Inflammatory macrophage treated with lipopolysaccharide for 4 hours (primary cell): ENCODE results near the gene METTL15.
"Not testable (repeated sequence)": the region's sequence is repeated elsewhere in the genome, so short reads cannot be mapped to it uniquely, and the experiment has no call there.

ENCODE experiments used
- DNase-seq: peaks from one replicate; pipeline ENCODE4 v3.0.0-alpha.2; 2020

METTL15 gene

DNA sequence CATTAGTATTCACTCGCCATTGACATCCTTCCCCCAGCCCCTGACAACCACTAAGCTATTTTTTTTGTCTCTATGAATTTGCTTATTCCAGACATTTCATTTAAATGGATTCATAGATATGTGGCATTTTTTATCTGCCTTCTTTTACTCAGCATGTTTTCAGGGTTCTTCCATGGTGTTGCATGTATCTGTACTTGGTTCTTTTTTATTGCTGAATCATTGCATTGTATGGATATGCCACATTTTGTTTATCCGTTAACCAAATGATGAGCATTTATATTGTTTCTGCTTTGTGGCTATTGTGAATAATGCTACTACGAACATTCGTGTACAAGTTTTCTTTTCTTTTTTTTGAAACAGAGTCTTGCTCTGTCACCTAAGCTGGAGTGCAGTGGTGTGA, 5.9 kb downstream of the METTL15 start:
- no peak for DNase-seq

DNA sequence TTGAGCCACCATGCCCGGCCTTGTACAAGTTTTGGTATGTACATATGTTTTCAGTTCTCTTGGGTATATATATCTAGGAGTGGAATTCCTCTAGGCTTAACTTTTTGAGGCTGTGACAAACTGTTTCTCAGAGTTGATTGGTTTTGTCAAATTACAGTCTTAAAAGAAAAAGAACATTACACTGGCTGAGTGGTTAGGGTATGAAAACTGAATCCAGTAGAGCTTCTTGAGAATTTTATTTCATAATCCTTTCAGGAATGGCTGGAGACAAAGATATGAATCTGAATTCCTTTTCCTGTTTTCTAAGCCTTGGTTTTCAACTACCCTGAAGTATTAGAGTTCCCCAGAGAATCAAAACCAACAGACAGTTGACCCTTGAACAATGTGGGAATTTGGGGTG, 6.5 kb downstream of the METTL15 start:
- DNase-seq, result no peak

DNA sequence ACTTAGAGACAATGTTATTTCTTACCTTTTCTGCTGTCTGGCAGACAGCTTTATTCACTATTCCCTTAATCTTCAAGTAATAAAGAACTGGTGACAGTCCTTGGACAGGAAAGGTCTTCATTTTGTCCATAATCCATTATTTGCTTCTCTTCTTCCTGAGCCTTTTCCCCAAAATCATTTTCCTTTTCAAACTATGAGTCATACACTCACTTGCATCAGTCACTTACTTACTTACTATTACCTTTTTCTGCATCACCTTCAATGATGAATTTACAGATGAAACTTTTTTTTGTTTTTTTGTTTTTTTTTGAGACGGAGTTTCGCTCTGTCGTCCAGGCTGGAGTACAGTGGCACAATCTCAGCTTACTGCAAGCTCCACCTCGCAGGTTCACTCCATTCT, 9.5 kb downstream of the METTL15 start:
- no peak for DNase-seq

DNA sequence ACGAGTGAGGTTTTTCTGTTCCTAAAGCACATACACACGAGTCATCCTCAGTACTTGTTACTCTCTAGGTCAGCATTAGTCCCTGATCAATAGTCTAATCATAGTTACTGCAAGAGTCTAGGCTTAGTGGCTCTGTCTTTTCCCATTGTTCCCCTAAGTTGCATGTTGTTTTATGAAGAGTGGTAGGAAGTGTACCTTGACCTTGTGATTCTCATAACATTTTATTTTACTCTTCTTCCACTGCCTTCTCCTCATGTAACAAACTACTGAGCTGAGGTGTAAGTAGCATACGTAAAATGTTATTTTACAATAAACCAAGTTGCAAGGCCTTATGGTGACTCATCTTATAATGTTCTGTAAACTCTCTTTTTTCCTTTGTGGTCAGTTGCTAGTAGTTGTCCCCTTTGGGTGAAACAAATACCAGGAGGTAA, 15.0 kb downstream of the METTL15 start:
- DNase-seq, result no peak

DNA sequence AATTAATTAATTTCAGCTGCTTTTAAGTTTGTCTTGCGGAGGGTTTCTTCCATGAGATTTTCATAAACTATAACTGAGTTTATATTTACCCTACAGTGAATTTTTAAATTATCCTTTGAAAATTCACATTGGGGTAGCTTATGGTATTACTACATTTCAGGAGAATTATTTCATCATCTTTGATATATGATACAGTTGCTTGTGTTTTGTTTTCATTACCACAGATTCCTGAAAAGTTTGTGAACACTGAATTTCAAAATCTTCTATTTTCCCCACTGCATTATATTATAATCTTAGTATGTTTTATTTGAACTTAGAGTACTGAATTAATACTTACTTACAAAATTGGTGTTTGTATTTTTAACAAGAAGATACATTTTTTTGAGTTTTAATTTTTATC, 24.4 kb downstream of the METTL15 start:
- DNase-seq, result no peak

DNA sequence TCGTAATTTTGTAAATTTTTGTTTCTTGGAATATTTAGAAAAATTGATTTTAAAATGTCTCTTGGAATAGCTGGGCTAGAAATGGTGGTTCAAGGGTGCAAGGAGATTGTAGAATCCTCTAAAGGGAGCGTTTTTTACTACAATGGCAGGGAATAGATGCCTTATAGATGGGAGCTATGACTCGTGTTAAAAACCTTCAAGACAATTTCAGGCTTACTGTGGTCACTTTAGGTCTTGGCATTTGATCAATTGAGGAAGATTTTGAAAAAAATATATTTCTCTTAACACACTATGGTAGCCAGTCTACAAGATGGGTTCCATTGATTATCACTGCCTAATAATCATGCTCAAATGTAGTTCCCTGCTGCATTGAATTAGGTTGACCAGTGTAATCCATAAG, 25.0 kb downstream of the METTL15 start:
- DNase-seq, result no peak

DNA sequence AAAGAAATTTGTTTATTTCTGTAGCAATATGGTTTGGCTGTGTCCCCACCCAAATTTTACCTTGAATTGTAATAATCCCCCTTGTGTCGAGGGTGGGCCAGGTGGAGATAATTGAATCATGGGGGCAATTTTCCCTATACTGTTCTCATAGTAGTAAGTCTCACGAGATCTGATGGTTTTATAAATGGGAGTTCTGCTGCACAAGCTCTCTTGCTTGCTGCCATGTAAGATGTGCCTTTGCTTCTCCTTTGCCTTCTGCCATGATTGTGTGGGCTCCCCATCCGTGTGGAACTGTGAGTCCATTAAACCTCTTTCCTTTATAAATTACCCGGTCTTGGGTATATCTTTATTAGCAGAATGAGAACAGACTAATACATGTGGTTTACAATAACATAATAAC, 28.0 kb downstream of the METTL15 start:
- DNase-seq, result not testable (repeated sequence)

DNA sequence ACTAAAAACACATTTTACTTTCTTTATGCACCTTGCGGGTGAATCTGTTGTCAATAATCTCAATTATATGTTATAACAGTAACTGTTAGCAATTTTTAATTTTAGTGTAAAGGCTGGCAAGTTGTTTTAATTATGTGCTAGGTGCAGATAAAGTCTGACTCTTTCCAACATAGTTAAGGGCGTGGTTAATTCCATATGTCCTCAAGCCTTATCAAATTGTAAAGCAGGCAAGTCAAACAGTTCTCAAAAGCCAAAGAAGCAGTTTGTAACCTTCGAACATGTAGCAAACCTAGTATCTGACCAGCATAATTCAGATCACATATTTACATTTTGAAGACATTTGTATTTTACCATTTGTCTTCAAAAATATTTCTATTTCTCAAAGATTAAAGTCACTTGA, 29.2 kb downstream of the METTL15 start:
- DNase-seq, result no peak

DNA sequence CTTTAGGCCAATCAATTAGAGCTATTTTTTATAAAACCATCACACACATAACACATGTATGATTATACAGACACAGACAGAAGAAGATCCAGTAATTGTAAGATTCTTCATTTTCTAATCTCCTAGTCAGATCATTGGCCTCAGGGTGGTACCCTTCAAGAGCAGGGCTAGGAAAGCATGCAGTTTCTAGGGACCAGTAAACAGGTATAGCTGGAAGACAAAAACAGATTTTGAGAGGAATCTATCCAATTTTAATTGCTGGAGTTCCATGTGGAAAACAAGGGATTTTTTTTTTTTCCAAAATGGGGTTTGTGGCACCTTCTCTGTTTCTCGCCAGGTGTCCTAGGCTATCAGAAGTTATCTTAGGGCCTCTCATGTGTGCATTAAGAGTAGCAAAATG, 29.6 kb downstream of the METTL15 start:
- DNase-seq, result no peak

DNA sequence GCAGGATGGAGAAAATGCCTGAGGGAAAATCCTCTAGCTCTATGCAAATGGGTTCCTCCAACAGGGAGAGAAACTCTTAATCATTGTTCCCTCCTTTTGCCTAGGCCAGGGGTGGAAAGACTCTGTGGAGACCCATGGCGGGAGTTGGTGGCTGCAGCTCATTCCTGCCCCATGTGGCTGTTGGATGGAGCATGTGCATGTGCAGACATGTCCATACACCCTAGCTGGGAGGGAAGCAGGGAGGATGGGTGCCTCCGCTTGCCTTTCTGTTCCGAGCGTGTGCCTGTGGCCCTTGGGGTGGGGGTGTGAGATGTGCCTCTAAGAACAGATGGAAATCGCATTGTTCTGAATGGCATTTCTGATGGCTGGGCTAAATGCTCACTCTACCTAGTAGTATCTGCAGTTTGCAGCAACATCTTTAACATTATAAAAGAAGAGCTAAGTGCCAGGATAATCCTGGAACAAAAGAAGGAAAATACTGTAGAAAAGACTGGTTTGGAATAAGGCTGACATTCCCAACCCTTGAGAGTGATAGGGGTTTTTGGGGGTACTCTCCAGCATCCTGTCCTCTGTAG, 31.7 kb downstream of the METTL15 start:
- no peak for DNase-seq

DNA sequence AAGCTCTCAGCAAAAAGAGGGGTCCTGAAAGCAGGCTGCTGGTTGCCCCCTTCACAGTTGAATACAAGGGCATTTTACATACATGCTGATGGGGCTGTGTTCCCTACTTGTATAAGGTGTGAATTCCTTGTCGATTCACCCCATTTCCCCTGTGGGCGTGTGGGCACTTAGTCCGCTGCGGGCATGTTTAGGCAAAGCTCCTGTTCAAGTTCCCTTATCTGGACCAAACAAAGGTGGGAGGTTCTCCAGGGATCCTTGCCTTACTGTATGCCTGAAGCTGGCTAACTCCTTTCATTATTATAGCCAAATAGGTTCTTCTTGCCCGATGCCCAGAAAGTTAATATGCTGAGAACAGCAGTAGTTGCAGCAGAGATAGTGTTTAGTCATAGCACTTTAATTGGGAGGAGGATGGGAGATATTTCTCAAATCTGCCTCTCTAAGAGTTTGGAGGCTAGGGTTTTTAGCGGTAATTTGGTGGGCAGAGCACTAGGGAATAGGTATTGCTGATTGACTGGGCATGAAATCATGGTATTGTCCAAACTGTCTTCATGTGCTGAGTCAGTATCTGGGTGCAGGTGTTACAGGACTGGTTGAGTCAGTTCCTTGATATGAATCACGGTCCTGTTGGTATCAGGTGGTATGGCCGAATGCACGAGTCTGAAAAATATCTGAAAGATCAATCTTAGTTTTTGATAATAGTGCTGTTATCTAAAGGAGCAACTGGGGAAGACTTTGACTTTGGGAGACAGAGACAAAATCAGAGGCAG, 32.7 kb downstream of the METTL15 start:
- no peak for DNase-seq

DNA sequence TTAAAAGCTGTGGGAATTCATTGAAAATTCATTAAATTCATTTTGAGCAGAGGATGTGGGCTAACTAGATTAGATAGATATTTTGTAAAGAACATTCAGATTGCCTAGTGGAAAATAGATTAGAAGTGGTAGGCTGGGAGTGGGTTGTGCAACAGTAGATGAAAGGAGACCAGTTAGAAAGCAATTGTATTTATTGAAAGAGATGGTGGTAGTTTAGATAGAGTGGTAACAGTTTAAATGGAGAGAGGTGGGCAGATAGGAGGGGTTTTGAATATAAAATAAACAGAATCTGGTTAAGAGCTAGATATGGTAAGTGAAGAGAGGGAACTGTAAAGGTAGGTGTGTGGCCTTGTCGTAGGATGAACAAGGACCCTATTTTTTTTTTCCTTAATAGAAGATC, 34.5 kb downstream of the METTL15 start:
- no peak for DNase-seq

DNA sequence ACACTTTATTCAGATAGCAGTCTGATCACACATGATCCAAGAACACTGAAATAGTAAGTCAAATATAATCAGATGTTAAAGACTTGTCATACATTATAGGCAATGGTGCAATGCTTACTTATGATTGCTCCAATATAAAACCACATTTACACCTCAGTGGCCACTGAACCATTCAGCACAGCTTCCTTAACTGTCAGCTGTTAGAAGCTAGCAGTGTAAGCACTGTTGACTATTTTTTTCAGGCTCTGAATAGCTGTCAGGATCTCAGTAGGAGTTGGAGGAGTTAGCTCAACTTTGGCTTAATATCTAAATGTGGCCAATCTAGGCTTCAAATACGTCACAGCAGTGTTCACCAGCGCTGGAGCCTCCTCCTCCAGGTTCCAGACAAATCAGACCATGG, 36.6 kb downstream of the METTL15 start:
- DNase-seq, result no peak

DNA sequence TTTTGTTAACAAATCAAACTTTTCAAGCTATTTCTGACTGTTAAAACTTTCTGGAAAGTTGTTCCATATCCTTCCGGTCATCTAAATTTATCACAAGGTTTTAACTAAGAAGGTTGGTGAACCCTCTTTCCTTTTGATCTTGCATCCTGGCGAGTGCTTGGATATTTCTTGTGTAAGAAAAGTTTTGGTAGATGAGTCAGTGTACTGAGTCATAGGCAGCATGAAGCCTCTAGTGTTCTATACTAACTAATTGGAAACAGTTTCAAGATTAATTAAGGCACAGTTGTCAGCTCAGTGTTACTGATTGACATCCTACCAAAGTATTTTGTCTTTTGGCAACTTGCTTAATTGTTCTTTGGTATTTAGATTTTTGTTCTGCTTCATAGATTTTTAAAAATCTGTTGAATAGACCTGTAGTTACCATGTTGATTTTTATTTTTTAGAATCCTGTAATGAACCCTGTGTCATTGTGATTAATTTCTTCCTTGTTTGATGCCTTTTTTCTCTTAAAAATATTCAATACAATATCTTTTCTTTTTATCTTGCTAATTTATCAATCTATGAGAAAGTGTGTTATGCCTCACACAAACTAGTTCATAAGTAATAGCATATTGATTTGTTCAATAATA, 38.0 kb downstream of the METTL15 start:
- no peak for DNase-seq

DNA sequence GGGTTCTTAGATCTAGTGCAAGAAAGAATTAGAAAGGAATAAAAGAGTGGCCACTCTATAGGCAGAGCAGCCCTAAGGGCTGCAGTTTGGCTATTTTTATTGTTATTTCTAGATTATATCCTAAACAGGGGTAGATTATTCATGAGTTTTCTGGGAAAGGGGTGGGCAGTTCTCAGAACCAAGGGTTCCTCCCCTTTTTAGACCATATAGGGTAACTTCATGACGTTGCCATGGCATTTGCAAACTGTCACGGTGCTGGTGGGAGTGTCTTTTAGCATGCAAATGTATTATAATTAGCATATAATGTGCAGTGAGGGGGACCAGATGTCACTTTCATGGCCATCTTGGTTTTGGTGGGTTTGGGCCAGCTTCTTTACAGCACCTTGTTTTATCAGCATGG, 44.6 kb downstream of the METTL15 start:
- no peak for DNase-seq

DNA sequence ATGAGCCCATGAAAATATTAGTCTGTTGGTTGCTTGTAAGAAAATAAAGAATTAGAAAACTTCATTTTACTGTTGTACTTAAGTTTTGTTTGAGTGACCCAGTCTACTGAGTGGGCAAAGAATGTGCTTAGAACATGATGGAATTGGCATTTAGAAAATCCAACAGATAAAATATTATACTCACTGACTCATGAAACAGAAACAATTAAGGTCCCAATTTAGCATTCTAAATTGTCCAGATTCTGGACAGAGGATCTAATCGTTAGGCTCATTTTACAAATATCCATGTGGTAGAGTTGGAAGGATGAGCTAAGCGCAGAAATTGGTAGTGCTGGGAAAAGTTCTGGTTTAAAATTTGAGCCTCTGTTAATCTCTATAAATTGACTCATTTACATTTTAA, 45.4 kb downstream of the METTL15 start:
- no peak for DNase-seq

DNA sequence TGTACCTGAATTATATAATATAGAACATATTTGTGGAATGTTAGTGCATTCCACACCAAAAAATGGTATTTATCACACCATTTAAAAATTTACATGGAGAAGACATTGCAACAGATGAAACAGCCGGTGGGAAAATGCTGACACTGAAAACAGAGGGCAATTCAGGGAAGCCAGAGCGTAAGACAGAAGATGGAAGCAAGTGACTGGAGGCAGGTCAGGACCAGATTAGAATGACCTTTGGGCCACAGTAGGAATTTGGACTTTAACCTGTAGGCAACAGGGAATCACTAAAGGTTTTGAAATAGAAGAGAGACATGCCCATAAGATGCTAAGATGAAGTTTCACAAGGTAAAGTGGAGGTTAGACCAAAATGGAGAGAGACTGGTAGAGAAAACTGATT, 60.5 kb downstream of the METTL15 start:
- no peak for DNase-seq

DNA sequence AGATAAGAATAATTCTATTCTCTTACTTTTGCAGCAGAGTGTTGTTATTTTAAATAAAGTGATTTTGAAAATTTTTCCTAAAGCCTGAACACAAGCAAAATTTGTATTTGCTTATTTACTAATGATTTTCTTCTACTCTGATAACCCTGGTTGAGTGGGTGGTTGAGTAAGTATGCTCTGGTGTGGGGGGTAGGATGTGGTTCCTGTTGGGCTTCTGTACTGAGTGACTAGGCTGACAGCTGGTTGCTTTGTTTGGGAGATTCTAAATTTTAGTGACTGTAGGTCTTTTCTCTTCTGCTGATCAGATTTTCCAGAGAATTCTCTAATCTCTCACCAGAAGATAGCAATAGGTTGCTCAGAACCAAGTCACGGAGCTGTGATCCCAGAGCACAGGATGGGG, 61.6 kb downstream of the METTL15 start:
- DNase-seq, result peak; percentile 1

DNA sequence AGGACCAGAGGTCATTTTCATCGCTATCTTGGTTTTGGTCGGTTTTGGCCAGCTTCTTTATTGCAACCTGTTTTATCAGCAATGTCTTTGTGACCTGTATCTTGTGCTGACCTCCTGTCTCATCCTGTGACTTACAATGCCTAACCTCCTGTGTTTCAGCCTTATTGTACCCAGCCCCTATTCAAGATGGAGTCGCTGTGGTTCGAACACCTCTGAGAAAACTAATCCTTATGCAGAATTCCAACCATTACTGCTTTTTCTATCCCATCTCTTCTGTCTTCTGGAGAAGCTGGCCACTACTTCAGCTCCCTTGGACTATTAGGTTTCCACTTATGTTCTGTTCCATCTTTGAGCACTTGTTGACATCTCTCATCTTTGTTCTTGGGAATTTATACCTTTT, 62.6 kb downstream of the METTL15 start:
- DNase-seq, result no peak

DNA sequence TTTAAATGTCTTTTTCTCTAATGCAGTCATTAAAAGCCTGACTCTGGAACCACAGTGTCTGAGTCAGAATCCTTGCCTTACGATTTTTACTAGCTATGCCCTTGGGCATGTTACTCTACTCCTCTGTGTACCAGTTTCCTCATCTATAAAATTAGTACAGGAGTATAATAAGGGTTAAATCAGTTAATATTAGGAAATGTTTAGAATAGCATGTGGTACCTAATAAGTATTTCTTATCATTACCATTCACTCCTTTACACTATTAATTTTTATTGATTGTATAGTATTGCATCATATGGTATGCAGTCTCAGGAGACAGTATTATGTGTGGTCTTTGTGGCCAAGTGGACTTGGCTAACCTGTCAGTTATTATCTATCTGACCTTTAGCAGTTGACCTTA, 68.2 kb downstream of the METTL15 start:
- no peak for DNase-seq

DNA sequence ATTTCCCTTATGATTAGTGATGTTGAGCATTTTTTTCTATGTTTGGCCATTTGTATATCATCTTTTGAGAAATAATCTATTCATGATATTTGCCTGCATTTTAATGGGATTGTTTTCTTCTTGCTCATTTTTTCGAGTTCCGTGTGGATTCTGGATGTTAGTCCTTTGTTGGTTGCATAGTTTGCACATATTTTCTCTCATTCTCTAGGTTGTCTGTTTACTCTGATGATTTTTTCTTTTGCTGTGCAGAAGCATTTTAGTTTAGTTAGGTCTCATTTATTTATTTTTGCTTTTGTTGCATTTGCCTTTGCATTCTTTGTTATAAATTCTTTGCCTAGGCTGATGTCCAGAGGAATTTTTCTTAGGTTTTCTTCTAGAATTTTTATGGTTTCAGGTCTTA, 87.3 kb downstream of the METTL15 start:
- no peak for DNase-seq

DNA sequence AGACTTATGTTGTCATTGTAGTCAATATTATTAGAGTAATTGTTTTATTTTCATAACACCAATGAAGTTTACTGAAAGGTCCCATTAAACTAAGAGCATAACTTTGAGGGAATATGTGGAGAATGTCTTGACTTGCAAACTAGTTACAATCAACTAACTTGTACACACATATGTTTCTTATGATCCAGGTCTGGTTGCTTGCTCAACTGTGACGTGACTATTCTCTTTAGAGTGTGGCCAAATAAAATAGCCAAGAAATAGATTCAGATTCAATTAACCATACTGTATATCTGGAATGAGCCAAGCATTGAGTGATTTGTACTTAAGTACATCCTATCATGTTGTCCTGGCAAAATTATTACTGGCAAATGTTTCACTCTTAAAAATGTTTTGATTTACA, 101.7 kb downstream of the METTL15 start:
- DNase-seq, result no peak

DNA sequence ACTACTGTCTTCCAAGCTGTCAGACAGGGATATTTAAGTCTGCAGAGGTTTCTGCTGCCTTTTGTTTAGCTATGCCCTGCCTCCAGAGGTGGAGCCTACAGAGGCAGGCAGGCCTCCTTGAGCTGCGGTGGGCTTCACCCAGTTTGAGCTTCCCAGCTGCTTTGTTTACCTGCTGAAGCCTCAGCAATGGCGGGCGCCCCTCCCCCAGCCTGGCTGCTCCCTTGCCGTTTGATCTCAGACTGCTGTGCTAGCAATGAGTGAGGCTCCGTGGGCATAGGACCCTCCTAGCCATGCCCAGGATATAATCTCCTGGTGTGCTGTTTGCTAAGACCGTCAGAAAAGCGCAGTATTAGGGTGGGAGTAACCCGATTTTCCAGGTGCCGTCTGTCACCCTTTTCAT, 113.9 kb downstream of the METTL15 start:
- not testable (repeated sequence) for DNase-seq

DNA sequence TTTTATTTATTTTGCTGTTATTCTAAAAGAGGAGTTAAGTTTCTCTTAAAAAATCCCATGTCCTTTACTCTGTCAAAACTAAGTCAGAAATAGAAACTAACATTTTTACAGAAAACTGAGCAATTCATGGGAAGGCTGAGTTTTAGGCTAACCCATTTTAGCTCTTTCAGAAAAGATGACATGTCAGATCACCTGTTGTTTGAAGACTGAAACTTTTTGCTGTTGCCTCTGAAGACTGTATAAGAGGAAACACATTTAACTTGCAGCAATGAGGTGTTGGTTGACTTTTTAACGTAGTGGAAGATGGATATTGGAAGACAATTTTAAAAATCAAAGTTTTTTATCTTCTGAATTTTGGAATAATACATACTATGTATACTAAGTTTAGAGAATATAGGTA, 115.4 kb downstream of the METTL15 start:
- DNase-seq, result no peak

DNA sequence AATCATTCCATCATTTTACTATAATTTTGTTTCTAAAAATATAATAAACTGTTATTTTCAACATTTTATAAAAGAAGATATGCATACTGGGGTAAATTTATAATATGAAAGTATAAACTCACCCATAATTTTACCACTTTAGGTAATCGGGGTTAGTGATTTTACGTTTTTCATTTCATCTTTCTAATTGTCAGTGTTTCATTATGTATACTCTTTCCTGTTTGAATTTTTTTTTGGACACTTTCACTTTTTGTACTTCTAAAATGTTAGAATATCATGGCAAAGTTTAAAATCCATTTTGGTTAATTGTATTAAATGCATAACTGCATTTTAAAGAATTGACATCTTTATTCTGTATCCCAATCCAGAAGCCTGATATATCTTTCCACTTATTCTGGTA, 115.8 kb downstream of the METTL15 start:
- DNase-seq, result no peak
